HCT116 (cell line): ENCODE results near the gene PGAP3.

Experiments used
- CEBPB ChIP-seq: IDR thresholded peaks from 2 replicates; pipeline ENCODE4 v1.6.1; 2012; ENCODE audit warnings: low read depth
- CTCF ChIP-seq, 3 experiments: fragments of 200-600 bp in 1 of 3; sonication (generic) in 1 of 3; IDR thresholded peaks in 2 of 3; conservative IDR thresholded peaks in 1 of 3; 2 replicates each; pipeline ENCODE4 v1.5.1; 2012 to 2017; ENCODE audit warnings: low read depth in 2 of 3, low read length in 2 of 3, antibody characterized with exemption in 1 of 3, borderline replicate concordance in 1 of 3, control low read depth in 1 of 3, mild to moderate bottlenecking in 1 of 3, mixed read lengths in 1 of 3, mixed run types in 1 of 3, moderate library complexity in 1 of 3; ENCODE audit not compliant: insufficient read depth in 1 of 3
- POLR2A ChIP-seq: IDR thresholded peaks from 2 replicates; pipeline ENCODE4 v1.7.0; 2011; ENCODE audit warnings: borderline replicate concordance; ENCODE audit not compliant: insufficient read depth, insufficient read length; ENCODE audit errors: extremely low read depth
- REST ChIP-seq: IDR thresholded peaks from 2 replicates; pipeline ENCODE4 v1.6.1; 2012; ENCODE audit warnings: low read depth
- SIN3A ChIP-seq: IDR thresholded peaks from 2 replicates; pipeline ENCODE4 v1.6.1; 2012; ENCODE audit warnings: low read depth
- TCF7L2 ChIP-seq: IDR thresholded peaks from 2 replicates; pipeline ENCODE4 v1.7.0; 2011; ENCODE audit warnings: borderline replicate concordance, inconsistent platforms; ENCODE audit not compliant: insufficient read depth, insufficient read length; ENCODE audit errors: extremely low read depth
- YY1 ChIP-seq: IDR thresholded peaks from 2 replicates; pipeline ENCODE4 v1.6.1; 2011; ENCODE audit warnings: low read length, low read depth, moderate library complexity, mild to moderate bottlenecking; ENCODE audit not compliant: insufficient replicate concordance; ENCODE audit errors: extremely low read depth

GRCh38 chr17:39629494-39629880 lies 58.4 kb downstream of the PGAP3 start:
- TF ChIP-seq CTCF (IDR thresholded peaks at IDR 0.05 in 2 of 3, conservative IDR thresholded peaks at IDR 0.05 in 1 of 3; ENCODE audit: borderline replicate concordance in 1 of 3, insufficient read depth in 1 of 3, low read depth in 2 of 3, low read length in 2 of 3) = no peak
- no peak for TF ChIP-seq REST
- no peak for TF ChIP-seq POLR2A
- no peak for TF ChIP-seq CEBPB
- no peak for TF ChIP-seq SIN3A
- no peak for TF ChIP-seq TCF7L2
- no peak for TF ChIP-seq YY1
